Keratinocyte (primary cell): ENCODE data around the gene SPTAN1.

Source experiments
- CTCF ChIP-seq, 3 experiments: IDR thresholded peaks in 1 of 3; conservative IDR thresholded peaks in 1 of 3; optimal IDR thresholded peaks in 1 of 3; 2 replicates in 2 of 3; 3 replicates in 1 of 3; pipeline versions ENCODE3 to v1.5.1; 2011; ENCODE audit warnings: low read length in 3 of 3, mild to moderate bottlenecking in 3 of 3, moderate library complexity in 2 of 3, control low read depth in 1 of 3, inconsistent platforms in 1 of 3; ENCODE audit not compliant: insufficient read depth in 2 of 3; ENCODE audit errors: extremely low read depth in 1 of 3
- EZH2 ChIP-seq: IDR thresholded peaks from one replicate; pipeline ENCODE4 v1.6.1; 2012; ENCODE audit warnings: inconsistent platforms, mild to moderate bottlenecking, low read length, moderate library complexity

GRCh38 chr9:128636024-128636390, 83.6 kb downstream of the SPTAN1 start:
- TF ChIP-seq CTCF (optimal IDR thresholded peaks at IDR 0.05 in 1 of 3, IDR thresholded peaks at IDR 0.05 in 1 of 3, conservative IDR thresholded peaks at IDR 0.05 in 1 of 3; ENCODE audit: extremely low read depth in 1 of 3, insufficient read depth in 2 of 3, low read length in 3 of 3): peak in 1 of 3 experiments; percentile 19
- no peak for TF ChIP-seq EZH2
